Trophoblast cell (in vitro differentiated cells and primary cell): Measurements from ENCODE around the gene SERPINA12.

Source experiments
- DNase-seq, 2 donors: peaks; one replicate each; pipeline ENCODE4 v3.0.0-alpha.2; 2016
- H2AFZ ChIP-seq: 2 replicates; pipeline ENCODE4 v1.6.1; 2013; ENCODE audit warnings: low read length, moderate library complexity, mild to moderate bottlenecking; ENCODE audit not compliant: insufficient read depth, poor library complexity
- H2AK5ac ChIP-seq: 2 replicates; pipeline ENCODE4 v1.6.1; 2013; ENCODE audit warnings: mild to moderate bottlenecking, low read length
- H2BK120ac ChIP-seq: 2 replicates; pipeline ENCODE4 v1.6.1; 2013; ENCODE audit warnings: low read length, mild to moderate bottlenecking, moderate library complexity; ENCODE audit not compliant: insufficient read depth, poor library complexity
- H2BK12ac ChIP-seq: 2 replicates; pipeline ENCODE4 v1.6.1; 2013; ENCODE audit warnings: mild to moderate bottlenecking, low read length, moderate library complexity
- H2BK5ac ChIP-seq: 2 replicates; pipeline ENCODE4 v1.6.1; 2013; ENCODE audit warnings: low read length, low read depth, moderate library complexity, mild to moderate bottlenecking; ENCODE audit not compliant: poor library complexity
- H3K14ac ChIP-seq: 2 replicates; pipeline ENCODE4 v1.6.1; 2013; ENCODE audit warnings: mild to moderate bottlenecking, low read length
- H3K18ac ChIP-seq: 2 replicates; pipeline ENCODE4 v1.6.1; 2013; ENCODE audit warnings: mild to moderate bottlenecking, low read length
- H3K23ac ChIP-seq: 2 replicates; pipeline ENCODE4 v1.6.1; 2013; ENCODE audit warnings: low read length
- H3K27ac ChIP-seq: 2 replicates; pipeline ENCODE4 v1.5.1; 2013; ENCODE audit warnings: low read depth, mild to moderate bottlenecking, inconsistent platforms, low read length, moderate library complexity
- H3K27me3 ChIP-seq: 2 replicates; pipeline ENCODE4 v1.6.1; 2013; ENCODE audit warnings: inconsistent platforms, mild to moderate bottlenecking, low read length, moderate library complexity; ENCODE audit not compliant: insufficient read depth
- H3K36me3 ChIP-seq, 2 experiments: 1 replicate in 1 of 2; 2 replicates in 1 of 2; pipeline ENCODE4 v1.6.1; 2013; ENCODE audit warnings: low read length in 2 of 2, mild to moderate bottlenecking in 2 of 2, moderate library complexity in 1 of 2; ENCODE audit not compliant: insufficient read depth in 2 of 2, control insufficient read depth in 1 of 2
- H3K4ac ChIP-seq: 2 replicates; pipeline ENCODE4 v1.6.1; 2013; ENCODE audit warnings: low read depth, mild to moderate bottlenecking, low read length, moderate library complexity
- H3K4me1 ChIP-seq, 2 experiments: 1 replicate in 1 of 2; 2 replicates in 1 of 2; pipeline ENCODE4 v1.6.1; 2013; ENCODE audit warnings: low read length in 2 of 2, mild to moderate bottlenecking in 2 of 2, moderate library complexity in 1 of 2; ENCODE audit not compliant: insufficient read depth in 2 of 2, control insufficient read depth in 1 of 2
- H3K4me2 ChIP-seq: 2 replicates; pipeline ENCODE4 v1.6.1; 2013; ENCODE audit warnings: inconsistent platforms, mild to moderate bottlenecking, low read length, moderate library complexity
- H3K4me3 ChIP-seq: 2 replicates; pipeline ENCODE4 v1.5.1; 2013; ENCODE audit warnings: mild to moderate bottlenecking, low read depth, low read length, inconsistent platforms
- H3K79me1 ChIP-seq: one replicate; pipeline ENCODE4 v1.6.1; 2013; ENCODE audit warnings: low read length
- H3K79me2 ChIP-seq: 2 replicates; pipeline ENCODE4 v1.6.1; 2013; ENCODE audit warnings: low read length, mild to moderate bottlenecking; ENCODE audit not compliant: control insufficient read depth, insufficient read depth, poor library complexity
- H3K9ac ChIP-seq: 2 replicates; pipeline ENCODE4 v1.6.1; 2013; ENCODE audit warnings: mild to moderate bottlenecking, low read length
- H3K9me3 ChIP-seq: 2 replicates; pipeline ENCODE4 v1.6.1; 2013; ENCODE audit warnings: low read depth, mild to moderate bottlenecking, control low read depth, inconsistent platforms, low read length; ENCODE audit not compliant: insufficient read depth
- H4K12ac ChIP-seq: 2 replicates; pipeline ENCODE4 v1.6.1; 2013; ENCODE audit warnings: low read depth, mild to moderate bottlenecking, low read length, moderate library complexity
- H4K8ac ChIP-seq: 2 replicates; pipeline ENCODE4 v1.6.1; 2013; ENCODE audit warnings: low read depth, mild to moderate bottlenecking, low read length, moderate library complexity
- H4K91ac ChIP-seq: one replicate; pipeline ENCODE4 v1.6.1; 2013; ENCODE audit warnings: low read depth, mild to moderate bottlenecking, low read length, moderate library complexity
- WGBS: extraction: QIAGEN DNeasy Blood & Tissue Kit; methylation state at CpG from one replicate; pipeline ENCODE4 v1.1.7; 2013; ENCODE audit warnings: missing lambda C conversion rate; ENCODE audit not compliant: insufficient read length, insufficient coverage; ENCODE audit errors: extremely low coverage; 5-methylcytosine and 5-hydroxymethylcytosine counted together

Gene SERPINA12

GRCh38 chr14:94460631-94461416, 48.4 kb downstream of the SERPINA12 start:
- Histone ChIP-seq H3K36me3 (no peaks in the 10 kb centered on the region), H3K23ac (no peak overlapping the region), H3K4me2 (no peak overlapping the region), H3K4me1 (no peaks in the 10 kb centered on the region), H3K27ac (no peak overlapping the region), H2BK5ac (no peak overlapping the region), H2BK120ac (no peak overlapping the region), H4K8ac (no peak overlapping the region), H2AFZ (no peak overlapping the region), H3K79me2 (no peaks in the 10 kb centered on the region), H3K4me3 (no peak overlapping the region), H3K4ac (no peak overlapping the region), H2AK5ac (no peak overlapping the region), H3K27me3 (no peaks in the 10 kb centered on the region), H3K14ac (no peak overlapping the region), H4K91ac (no peak overlapping the region), H3K79me1 (no peaks in the 10 kb centered on the region), H3K18ac (no peak overlapping the region), H3K9ac (no peak overlapping the region), H2BK12ac (no peak overlapping the region), H3K9me3 (peaks cover 17% of the 10 kb centered on the region), H4K12ac (no peak overlapping the region)
- no CpG with 5 or more reads among the region's 8 CpGs for WGBS
- no peak for DNase-seq

GRCh38 chr14:94458558-94459205, 50.6 kb downstream of the SERPINA12 start:
- Histone ChIP-seq H3K4me1 (no peaks in the 10 kb centered on the region), H3K18ac (no peak overlapping the region), H3K9me3 (peaks cover 7% of the 10 kb centered on the region), H2AFZ (no peak overlapping the region), H3K14ac (no peak overlapping the region), H2BK120ac (no peak overlapping the region), H2BK12ac (no peak overlapping the region), H3K23ac (no peak overlapping the region), H3K27me3 (no peaks in the 10 kb centered on the region), H4K12ac (no peak overlapping the region), H4K8ac (no peak overlapping the region), H3K4me2 (no peak overlapping the region), H2AK5ac (no peak overlapping the region), H3K27ac (no peak overlapping the region), H4K91ac (no peak overlapping the region), H3K36me3 (no peaks in the 10 kb centered on the region), H3K79me1 (no peaks in the 10 kb centered on the region), H3K9ac (no peak overlapping the region), H3K4me3 (no peak overlapping the region), H3K79me2 (no peaks in the 10 kb centered on the region), H2BK5ac (no peak overlapping the region), H3K4ac (no peak overlapping the region)
- no CpG with 5 or more reads among the region's 2 CpGs for WGBS
- DNase-seq = no peak

- Histone ChIP-seq H3K23ac (no peak overlapping the region), H3K79me2 (no peaks in the 10 kb centered on the region), H3K4me3 (no peak overlapping the region)
These were observed 51.2 kb downstream of the SERPINA12 start for GRCh38 chr14:94458096-94458495.

GRCh38 chr14:94455928-94456327, 53.3 kb downstream of the SERPINA12 start:
- Histone ChIP-seq H3K4me3 (no peak overlapping the region), H2BK12ac (no peak overlapping the region), H3K14ac (no peak overlapping the region), H3K4ac (no peak overlapping the region), H3K79me2 (no peaks in the 10 kb centered on the region), H3K27me3 (no peaks in the 10 kb centered on the region), H3K27ac (no peak overlapping the region), H3K4me1 (no peaks in the 10 kb centered on the region), H2BK5ac (no peak overlapping the region), H4K8ac (no peak overlapping the region), H3K18ac (no peak overlapping the region), H3K79me1 (no peaks in the 10 kb centered on the region), H3K4me2 (no peak overlapping the region), H3K36me3 (no peaks in the 10 kb centered on the region), H3K9ac (no peak overlapping the region), H4K12ac (no peak overlapping the region), H3K23ac (no peak overlapping the region), H4K91ac (no peak overlapping the region), H2AK5ac (no peak overlapping the region), H2BK120ac (no peak overlapping the region), H3K9me3 (no peaks in the 10 kb centered on the region), H2AFZ (no peak overlapping the region)
- no CpG with 5 or more reads among the region's 1 CpG for WGBS
- DNase-seq = no peak

More at GRCh38 chr14:94458096-94458495, 51.2 kb downstream of the SERPINA12 start:
- H4K12ac ChIP-seq = no peak overlapping the region
- no peak overlapping the region for H3K14ac ChIP-seq
- no peak for DNase-seq
- H4K8ac ChIP-seq = no peak overlapping the region
- no peak overlapping the region for H2BK12ac ChIP-seq
- H3K27ac ChIP-seq = no peak overlapping the region
- H3K79me1 ChIP-seq = no peaks in the 10 kb centered on the region
- peaks cover 7% of the 10 kb centered on the region for H3K9me3 ChIP-seq
- H2BK5ac ChIP-seq = no peak overlapping the region
- no peaks in the 10 kb centered on the region for H3K27me3 ChIP-seq
- H3K4me2 ChIP-seq = no peak overlapping the region
- H2AFZ ChIP-seq = no peak overlapping the region
- no peaks in the 10 kb centered on the region for H3K4me1 ChIP-seq
- no peaks in the 10 kb centered on the region for H3K36me3 ChIP-seq
- no peak overlapping the region for H3K18ac ChIP-seq
- no peak overlapping the region for H2BK120ac ChIP-seq
- no peak overlapping the region for H4K91ac ChIP-seq
- no peak overlapping the region for H3K9ac ChIP-seq
- no peak overlapping the region for H3K4ac ChIP-seq
- no peak overlapping the region for H2AK5ac ChIP-seq
- WGBS = no CpG with 5 or more reads among the region's 1 CpG
